SKM-1 treated with dmso at 0.1 percent for 144 hours (cell line): ENCODE results near the gene ZSWIM2.
"Not testable (repeated sequence)": the region's sequence is repeated elsewhere in the genome, so short reads cannot be mapped to it uniquely, and the experiment has no call there.

Source experiments
- DNase-seq: peaks from one replicate; lab custom pipeline; 2025; ENCODE audit not compliant: unreplicated experiment; lab: John Stamatoyannopoulos, UW

ZSWIM2 gene

DNA sequence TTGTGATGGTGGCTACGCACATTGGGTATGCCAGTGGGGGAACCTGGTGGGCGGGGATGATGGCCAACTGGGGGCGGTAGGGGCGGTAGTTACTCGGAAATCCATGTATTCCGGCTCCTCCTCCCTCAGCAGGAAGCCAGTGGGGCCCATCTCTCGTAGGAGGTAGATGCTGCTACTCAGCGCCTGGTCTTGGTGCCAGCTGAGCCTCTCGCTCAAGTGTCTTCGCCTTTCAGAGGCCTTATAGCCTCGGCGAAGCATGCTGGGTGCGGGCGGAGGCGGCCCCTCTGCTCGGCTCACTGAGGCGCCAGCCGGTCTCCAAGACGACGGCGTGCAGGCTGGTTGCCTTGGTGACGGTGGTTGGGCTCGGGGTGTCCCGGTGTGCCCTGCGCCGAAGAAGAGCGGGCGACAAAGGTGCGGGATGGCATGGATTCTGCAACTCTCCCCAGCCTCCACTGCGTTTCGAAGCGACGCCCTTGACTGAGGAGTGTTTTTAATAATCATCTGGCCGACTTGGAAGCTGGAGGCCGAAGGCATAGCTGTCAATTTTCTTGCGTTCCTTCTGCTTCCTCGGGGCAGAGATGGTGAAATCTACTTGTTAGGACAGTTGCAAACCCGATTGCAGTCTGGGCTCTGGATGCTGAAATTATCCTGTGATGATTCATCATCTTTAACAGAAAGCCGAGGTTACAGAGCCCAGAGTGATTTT, at the start of gene ZSWIM2:
Gene ZSWIM2 (minus strand): TSS at position 298 of the 706 bp plus-strand sequence. CDS start 40 bp downstream, at position 258.
- DNase-seq = peak; percentile 85

DNA sequence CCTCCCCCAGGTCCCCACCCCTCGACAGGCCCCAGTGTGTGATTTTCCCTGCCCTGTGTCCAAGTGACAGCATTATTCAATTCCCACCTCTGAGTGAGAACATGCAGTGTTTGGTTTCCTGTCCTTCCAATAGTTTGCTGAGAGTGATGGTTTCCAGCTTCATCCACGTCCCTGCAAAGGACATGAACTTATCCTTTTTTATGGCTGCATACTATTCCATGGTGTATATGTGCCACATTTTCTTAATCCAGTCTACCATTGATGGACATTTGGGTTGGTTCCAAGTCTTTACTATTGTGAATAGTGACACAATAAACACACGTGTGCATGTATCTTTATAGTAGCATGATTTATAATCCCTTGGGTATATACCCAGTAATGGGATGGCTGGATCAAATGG, 47.2 kb upstream of the ZSWIM2 start:
- not testable (repeated sequence) for DNase-seq

- no peak for DNase-seq
Measured at GRCh38 chr2:186895451-186895850, 46.5 kb upstream of the ZSWIM2 start.

DNA sequence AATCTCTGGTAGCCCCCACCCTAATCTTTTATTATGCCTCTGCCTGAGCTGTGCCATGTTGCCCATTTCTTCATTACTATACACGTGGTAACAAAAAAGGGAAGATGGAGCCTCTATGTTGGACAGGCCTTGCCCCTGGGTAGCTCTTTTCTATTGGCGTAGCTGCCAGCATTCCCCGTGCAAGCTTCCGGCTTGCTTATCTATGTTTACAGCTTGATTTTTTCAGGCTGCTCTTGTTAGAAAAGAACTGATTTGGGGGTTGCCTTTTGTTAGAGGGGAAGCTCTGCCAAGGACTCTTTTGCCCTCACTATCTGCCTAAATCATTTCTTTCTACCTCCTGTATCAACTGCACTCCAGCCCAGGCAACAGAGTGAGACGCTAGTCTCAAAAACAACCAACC, 45.5 kb upstream of the ZSWIM2 start:
- no peak for DNase-seq

GRCh38 chr2:186892821-186893220, 43.9 kb upstream of the ZSWIM2 start:
- DNase-seq = no peak

DNA sequence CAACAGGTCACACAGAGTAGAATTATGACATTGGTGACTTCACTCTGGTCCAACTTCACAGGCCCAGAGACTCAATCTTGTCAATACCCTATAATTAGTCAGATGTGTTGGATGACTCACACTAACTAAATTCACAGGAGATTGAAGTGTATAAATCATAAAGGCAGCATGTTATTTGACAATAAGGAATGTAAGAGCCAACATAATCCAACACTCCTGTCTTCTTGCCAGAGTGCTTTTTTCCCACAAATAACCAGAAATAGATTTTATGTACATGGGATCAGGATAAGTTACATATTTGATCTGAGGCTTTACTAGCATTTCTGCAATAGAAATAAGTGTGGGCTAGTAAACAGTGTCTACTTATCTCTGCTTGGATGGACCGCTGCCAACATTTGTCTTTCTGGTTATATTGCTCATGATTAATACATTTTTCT, 42.2 kb upstream of the ZSWIM2 start:
- no peak for DNase-seq

DNA sequence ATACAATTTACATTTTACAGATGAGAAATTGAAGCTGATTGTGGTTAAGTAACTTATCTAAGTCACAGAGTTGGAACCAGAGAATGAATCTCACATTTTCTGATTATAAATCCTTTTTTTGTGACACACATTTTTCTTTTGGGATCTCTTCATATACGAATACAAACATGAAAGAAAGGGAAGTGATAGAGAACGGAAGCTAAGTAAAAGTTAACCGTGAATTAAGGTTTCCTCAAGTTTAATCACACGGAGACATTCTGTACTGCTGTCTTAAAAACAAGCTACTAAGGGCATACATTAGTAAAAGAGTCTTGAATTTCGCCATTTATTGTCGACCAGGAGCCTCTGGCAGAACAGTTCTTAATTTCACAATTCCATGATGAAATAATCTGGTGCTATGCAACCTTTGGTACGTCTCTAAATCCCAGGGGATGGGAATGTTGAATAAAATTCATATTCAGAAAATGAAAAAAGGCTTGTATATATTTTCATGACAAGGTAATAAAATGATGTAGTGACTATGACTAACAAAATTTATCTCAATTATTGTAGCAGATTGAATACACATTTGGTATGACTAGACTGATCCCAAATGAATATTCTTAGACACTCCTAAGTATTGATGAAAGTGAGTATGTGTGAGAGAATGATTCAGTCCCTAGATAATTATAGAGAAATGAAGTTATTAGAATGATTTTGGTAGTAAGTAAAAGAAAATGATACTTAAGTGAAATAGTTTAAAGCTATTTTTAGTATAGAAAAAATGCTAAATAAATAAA, 40.3 kb upstream of the ZSWIM2 start:
- no peak for DNase-seq

DNA sequence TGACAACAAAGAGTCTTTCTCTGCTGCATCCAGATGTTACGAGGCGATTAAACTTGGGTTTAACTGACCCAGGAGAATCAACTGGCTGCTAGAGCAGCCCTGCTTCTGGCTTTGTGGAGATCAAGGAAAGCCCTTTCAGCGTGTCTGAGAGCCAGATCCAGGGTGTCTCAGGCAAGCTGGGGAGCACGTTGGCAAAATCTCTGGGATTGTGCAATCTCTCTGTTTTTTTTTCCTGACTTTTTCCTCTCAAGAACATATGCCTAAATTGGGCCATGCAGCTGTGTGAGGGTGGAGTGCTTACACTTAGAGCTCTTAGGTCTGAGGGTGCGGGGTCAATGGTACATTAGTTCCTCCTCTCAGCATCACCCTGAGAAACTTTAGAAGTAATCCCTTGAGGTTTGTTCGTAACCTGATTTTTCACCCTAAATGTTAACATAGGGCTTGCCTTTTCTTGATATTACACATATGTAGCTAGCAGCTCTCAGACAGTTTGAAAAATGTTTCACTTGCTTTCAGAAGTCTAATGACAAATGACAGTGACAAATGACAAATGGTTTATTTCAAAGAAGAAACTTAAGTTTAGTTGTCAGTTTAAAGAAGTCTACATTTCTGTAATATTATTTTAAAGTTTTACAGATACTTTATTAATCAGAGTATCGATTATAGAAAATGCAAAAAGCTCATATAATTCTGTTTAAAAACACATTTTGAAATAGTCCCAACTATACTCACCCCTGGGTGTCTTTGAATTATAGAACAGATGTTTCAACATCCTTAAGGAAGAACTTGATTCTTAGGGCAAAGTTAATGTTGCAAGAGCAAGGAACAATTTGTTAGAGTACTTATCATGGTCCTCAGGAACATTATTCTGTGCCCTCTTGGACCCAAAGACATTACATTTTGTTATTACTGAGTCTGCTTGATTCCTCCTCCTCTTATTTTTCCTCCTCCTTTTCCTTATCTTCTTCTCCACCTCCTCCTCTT, 38.4 kb upstream of the ZSWIM2 start:
- no peak for DNase-seq

DNA sequence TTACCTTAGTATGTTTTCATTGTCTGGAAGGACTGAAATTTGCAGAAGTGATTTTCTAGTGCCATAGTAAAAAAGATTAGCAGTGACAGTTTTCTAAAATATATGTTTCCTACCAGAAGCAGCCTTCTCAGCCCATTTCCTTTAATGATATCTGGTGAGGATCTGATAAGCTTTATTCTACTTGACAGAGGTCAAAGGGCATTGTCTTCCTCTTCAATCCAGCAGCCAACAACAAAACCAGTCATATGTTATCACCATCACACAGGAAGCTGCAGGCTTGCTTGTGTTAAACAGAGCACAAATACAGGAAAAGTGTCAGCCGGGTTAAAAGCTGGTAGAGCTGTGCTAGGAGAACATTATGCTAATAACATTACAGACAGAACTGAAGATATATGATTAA, 35.6 kb upstream of the ZSWIM2 start:
- no peak for DNase-seq

GRCh38 chr2:186883666-186884065, 34.7 kb upstream of the ZSWIM2 start:
- DNase-seq = no peak

DNA sequence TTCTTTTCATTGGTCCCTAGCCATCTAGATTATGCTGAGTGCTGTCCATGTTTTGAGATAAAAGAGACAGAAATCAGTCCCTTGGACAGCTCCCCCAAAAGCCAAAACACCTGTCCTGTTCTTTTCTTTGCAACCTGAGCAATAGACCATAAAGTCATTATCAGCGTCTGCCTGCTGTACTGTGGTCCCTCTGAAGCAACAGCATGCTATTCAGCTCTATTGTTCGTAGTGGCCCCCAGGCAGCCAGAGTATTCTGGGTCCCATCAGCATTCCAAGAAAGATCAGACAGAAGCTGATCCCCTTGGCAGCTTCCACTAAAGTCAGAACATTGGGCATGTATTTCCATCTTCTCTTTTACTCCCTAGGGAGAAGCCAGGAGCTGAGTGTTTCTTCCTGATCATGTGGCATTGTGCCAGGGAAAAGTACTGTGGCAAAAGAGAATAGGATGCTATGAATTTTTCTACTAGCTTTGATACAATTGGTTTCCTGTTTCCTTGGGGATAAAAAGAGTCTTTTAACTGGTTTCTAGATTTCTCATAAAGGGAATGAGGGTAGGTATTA, 33.6 kb upstream of the ZSWIM2 start:
- no peak for DNase-seq

DNA sequence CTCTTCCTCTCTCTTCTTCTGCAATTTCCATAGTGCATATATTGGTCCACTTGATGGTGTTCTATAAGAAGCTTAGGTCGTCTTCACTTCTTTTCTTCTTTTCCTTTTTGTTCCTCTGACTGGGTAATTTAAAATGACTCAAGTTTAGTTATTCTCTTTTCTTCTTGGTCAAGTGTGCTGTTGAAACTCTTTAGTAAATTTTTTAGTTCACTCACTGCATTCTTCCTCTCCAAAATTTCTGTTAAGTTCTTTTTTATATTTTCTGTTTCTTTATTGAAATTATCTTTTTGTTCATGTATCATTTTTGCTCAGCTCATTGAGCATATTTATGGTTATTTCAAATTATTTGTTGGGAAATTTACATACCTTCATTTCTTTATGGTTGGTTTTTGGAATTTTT, 32.7 kb upstream of the ZSWIM2 start:
- DNase-seq = no peak

GRCh38 chr2:186879312-186879711, 30.3 kb upstream of the ZSWIM2 start:
- DNase-seq = no peak

DNA sequence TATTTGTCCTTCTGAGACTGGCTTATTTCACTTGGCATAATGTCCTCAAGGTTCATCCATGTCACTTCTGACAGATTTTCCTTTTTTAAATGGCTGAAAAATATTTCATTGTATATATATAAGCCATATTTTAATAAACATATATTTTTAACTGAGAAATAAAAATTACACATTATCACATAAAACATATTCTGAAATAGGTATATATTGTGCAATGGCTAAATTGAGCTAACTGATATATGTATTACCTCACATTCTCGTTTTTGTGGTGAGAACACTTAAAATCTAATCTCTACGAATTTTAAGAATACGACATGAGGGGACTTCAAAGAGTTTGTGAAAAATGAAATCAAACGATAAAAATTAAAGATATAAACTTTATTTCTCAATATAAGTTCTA, 25.7 kb upstream of the ZSWIM2 start:
- DNase-seq = no peak

- no peak for DNase-seq
Measured at GRCh38 chr2:186871881-186872280, 22.9 kb upstream of the ZSWIM2 start.

- DNase-seq = no peak
Measured at GRCh38 chr2:186868344-186868743, 19.4 kb upstream of the ZSWIM2 start.

GRCh38 chr2:186862869-186863709, 14.1 kb upstream of the ZSWIM2 start:
- no peak for DNase-seq

GRCh38 chr2:186855216-186855615, 6.2 kb upstream of the ZSWIM2 start:
- no peak for DNase-seq

GRCh38 chr2:186853951-186854350, 5.0 kb upstream of the ZSWIM2 start:
- DNase-seq = no peak

DNA sequence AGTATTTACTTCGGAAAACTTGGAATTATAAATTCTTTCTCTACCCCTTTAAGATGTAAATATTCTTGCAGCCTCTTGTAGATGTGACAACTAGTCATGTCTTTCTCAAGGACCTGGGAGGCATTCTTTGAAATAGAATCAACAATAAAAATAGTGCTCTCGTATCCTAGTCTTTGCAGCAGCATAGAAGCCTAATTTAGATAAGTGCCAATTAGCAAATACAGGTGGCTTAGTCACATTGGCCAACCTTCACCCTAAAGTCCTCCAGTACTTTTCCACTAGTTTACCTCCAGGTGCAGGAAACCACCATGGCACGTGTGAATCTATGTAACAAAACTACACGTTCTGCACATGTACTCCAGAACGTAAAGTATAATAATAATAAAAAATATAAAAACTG, 3.5 kb upstream of the ZSWIM2 start:
- DNase-seq = no peak
